WI38 (cell line): ENCODE results near the gene RFC3.

Experiments used
- H3K4me3 ChIP-seq: 2 replicates; pipeline ENCODE4 v1.5.1; 2011; ENCODE audit warnings: low read depth, mild to moderate bottlenecking, control low read depth, low read length
- TF ChIP-seq, protein P1 (sequence below): IDR thresholded peaks from 2 replicates; pipeline ENCODE4 v1.5.1; 2012; ENCODE audit warnings: low read depth, mild to moderate bottlenecking, control low read depth, low read length

Gene RFC3

DNA sequence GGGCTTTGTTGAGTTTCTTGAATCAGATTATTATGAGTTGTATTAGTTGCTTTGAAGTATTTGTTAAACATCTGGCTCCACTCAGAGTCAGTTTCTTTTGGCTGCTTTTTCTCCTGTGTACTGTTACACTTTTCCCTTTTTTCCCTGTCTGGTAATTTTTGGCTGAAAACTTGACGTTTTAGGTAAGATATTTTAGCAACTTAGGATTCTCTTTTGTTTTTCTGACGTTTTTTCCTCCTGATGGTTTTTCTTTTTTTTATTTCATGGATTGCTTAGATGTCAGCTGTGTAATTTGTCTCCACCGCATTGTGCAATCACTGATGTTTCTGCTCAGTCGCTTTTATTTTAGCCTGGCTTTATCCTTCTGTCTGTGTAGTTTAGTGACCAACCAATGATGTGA, 20.7 kb downstream of the RFC3 start:
- H3K4me3 ChIP-seq, result no peak overlapping the region
- TF ChIP-seq, protein P1, sequence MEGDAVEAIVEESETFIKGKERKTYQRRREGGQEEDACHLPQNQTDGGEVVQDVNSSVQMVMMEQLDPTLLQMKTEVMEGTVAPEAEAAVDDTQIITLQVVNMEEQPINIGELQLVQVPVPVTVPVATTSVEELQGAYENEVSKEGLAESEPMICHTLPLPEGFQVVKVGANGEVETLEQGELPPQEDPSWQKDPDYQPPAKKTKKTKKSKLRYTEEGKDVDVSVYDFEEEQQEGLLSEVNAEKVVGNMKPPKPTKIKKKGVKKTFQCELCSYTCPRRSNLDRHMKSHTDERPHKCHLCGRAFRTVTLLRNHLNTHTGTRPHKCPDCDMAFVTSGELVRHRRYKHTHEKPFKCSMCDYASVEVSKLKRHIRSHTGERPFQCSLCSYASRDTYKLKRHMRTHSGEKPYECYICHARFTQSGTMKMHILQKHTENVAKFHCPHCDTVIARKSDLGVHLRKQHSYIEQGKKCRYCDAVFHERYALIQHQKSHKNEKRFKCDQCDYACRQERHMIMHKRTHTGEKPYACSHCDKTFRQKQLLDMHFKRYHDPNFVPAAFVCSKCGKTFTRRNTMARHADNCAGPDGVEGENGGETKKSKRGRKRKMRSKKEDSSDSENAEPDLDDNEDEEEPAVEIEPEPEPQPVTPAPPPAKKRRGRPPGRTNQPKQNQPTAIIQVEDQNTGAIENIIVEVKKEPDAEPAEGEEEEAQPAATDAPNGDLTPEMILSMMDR, result no peak

DNA sequence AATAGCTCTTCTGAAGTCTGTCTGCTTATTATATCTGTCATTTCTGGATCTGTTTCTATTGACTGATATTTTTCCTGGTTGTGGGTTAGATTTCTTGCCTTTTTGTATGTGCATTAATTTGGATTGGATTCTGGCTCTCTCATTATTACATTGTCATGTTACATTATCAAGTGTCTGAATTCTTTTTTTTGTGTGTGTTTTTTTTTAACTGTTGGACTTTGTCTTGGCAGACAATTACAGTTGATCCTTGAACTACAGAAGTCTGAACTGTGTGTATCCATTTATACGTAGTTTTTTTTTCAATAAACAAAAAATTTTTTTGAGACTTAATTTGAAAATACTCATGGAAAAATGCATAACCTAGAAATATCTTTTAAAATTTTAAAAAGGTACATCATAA, 22.5 kb downstream of the RFC3 start:
- H3K4me3 ChIP-seq, result no peak overlapping the region
- TF ChIP-seq, protein P1, result no peak

GRCh38 chr13:33842207-33842606, 24.3 kb downstream of the RFC3 start:
- no peak overlapping the region for H3K4me3 ChIP-seq
- TF ChIP-seq, protein P1, result no peak

- H3K4me3 ChIP-seq, result no peak overlapping the region
- TF ChIP-seq, protein P1, result no peak
Measured at GRCh38 chr13:33842986-33843385, 25.0 kb downstream of the RFC3 start.

DNA sequence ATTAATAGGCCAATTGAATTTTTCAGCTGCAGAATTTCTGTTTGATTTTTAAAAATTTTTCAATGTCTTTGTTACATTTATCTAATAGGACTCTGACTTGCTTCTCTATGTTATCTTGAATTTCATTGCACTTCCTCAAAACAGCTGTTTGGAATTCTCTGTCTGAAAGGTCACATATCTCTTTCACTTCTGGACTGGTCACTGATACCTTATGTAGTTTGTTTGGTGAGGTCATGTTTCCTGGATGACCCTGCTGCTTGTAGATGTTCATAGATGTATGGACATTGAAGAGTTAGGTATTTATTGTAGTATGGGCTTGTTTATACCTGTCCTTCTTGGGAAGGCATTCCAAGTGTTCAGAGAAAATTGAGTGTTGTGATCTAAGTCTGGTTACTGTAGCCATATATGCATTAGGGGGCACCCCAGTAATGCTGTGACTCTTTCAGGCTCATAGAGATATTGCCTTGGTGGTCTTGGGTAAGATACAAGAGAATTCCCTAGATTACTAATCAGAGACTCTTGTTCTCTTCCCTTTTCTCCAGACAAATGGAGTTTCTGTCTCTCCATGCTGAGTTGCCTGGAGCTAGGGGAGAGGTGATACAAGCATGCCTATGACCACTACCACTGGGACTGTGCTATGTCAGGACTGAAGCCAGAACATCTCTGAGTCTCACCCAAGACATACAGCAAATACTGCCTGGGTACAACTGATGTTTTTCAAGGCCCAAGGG, 27.8 kb downstream of the RFC3 start:
- no peak overlapping the region for H3K4me3 ChIP-seq
- TF ChIP-seq, protein P1, result no peak

DNA sequence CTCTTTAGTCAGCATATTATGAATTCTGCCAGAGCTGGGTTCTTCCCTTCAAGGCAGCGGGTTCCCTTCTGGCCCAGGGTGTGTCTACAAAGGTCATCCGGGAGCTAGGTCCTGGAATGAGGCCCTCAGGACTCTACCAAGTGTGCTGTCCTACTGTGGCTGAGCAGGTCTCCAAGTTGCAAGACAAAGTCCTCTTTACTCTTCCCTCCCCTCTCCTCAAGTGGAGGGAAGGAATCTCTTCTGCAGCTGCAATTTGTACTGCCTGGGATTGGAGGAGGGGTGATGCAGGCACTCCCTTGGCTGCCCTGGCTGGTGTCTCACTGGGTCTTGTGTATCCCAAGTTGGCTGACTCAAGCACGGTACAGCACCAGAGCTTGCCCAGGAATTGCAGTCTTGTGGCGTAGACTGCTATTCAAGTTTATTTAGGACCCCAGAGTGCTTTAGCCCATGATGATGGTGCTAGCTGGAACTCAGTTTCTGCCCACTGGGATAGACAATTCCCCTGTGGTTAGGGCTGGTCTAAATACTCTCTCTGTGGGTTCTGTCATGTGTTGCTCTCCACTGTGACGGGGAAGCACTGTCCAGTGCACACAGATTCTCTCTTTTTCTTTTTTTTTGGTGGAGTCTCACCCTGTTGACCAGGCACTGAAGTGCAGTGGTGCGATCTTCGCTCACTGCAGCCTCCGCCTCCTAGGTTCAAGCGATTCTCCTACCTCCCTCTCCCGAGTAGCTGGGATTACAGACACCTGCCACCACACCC, 28.5 kb downstream of the RFC3 start:
- TF ChIP-seq, protein P1, result no peak
- H3K4me3 ChIP-seq, result no peak overlapping the region

DNA sequence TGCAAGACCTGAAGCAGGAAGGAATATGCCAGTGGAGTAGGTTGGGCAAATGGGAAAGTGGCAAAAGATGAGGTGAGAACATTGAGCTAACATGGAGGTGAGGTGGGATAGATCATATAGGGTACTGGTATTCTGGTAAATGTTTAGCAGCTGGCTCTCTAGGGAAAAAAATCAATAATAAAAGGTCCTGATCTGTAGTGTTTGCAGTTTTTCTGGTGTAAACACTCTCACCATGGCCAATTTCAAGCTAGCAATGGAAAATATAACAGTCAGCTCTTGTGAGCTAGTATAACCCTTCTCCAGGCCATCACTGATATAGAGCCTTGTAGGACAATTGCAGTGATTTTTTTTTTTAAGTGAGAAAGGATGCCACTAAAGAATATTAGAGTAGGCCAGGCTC, 31.3 kb downstream of the RFC3 start:
- TF ChIP-seq, protein P1, result no peak

More for the DNA sequence above, 31.3 kb downstream of the RFC3 start:
- H3K4me3 ChIP-seq, result no peak overlapping the region
